Measurements from ENCODE around the gene CLASRP.

- TF ChIP-seq POLR2A (IDR thresholded peaks at IDR 0.05) (no peak), CTCF (IDR thresholded peaks at IDR 0.05) (no peak)
These were observed 63.0 kb downstream of the CLASRP start for GRCh38 chr19:45101806-45102205.
